Esophagus squamous epithelium (tissue), 4 donors: Measurements from ENCODE around the gene PGBD5.

Experiments
- CTCF ChIP-seq, 6 experiments: fragments of 450-650 bp in 4 of 6; fragments of 200-600 bp in 2 of 6; sonication (generic) in 2 of 6; IDR thresholded peaks; one replicate each; pipeline ENCODE4 v1.5.1; 2016 to 2019; ENCODE audit warnings: antibody characterized with exemption in 6 of 6, mild to moderate bottlenecking in 4 of 6, moderate library complexity in 4 of 6
- POLR2A ChIP-seq, 4 donors: fragments of 450-650 bp; IDR thresholded peaks; one replicate each; pipeline ENCODE4 v1.6.1; 2017; ENCODE audit warnings: antibody characterized with exemption in 4 of 4, mild to moderate bottlenecking in 4 of 4, moderate library complexity in 3 of 4

GRCh38 chr1:230307213-230307612 lies 118.9 kb downstream of the PGBD5 start:
- no peak for TF ChIP-seq POLR2A (IDR thresholded peaks at IDR 0.05)
- no peak for TF ChIP-seq CTCF (IDR thresholded peaks at IDR 0.05)
